HL-60 (cell line): ENCODE results near the gene ARRDC5.
"Not testable (repeated sequence)": the region's sequence is repeated elsewhere in the genome, so short reads cannot be mapped to it uniquely, and the experiment has no call there.

Source experiments
- CTCF ChIP-seq: IDR thresholded peaks from one replicate; pipeline ENCODE4 v1.5.1; 2011; ENCODE audit warnings: low read length, control low read depth, inconsistent platforms; ENCODE audit not compliant: insufficient read depth
- GABPA ChIP-seq: IDR thresholded peaks from 2 replicates; pipeline ENCODE4 v1.6.1; 2012; ENCODE audit warnings: low read depth
- REST ChIP-seq: IDR thresholded peaks from 2 replicates; pipeline ENCODE4 v1.6.1; 2012; ENCODE audit warnings: low read depth; ENCODE audit not compliant: insufficient replicate concordance

- TF ChIP-seq CTCF, REST, GABPA: not testable (repeated sequence)
Measured at GRCh38 chr19:4882874-4883273, 19.8 kb downstream of the ARRDC5 start.
